Left ventricle myocardium inferior (tissue), 1 donor: ENCODE data around the gene PDHX. TPM values are rescaled to one million over a fixed set of nuclear protein-coding genes. Genes with fewer than 3 reads are reported as not detected.

Experiments used
- DNase-seq: peaks from one replicate; pipeline ENCODE4 v3.0.0-alpha.2; 2020
- H3K27ac ChIP-seq: fragments of 200-600 bp; replicated peaks from 2 replicates; pipeline ENCODE4 v1.8.0; 2021
- H3K27me3 ChIP-seq: fragments of 200-600 bp; 2 replicates; pipeline ENCODE4 v1.8.0; 2021; ENCODE audit warnings: low read depth
- H3K36me3 ChIP-seq: fragments of 200-600 bp; 2 replicates; pipeline ENCODE4 v1.8.0; 2021
- H3K4me1 ChIP-seq: fragments of 200-600 bp; 2 replicates; pipeline ENCODE4 v1.8.0; 2021
- H3K4me3 ChIP-seq: fragments of 200-600 bp; 2 replicates; pipeline ENCODE4 v1.8.0; 2021; ENCODE audit warnings: mild to moderate bottlenecking, moderate library complexity
- H3K9me3 ChIP-seq: fragments of 200-600 bp; replicated peaks from 2 replicates; pipeline ENCODE4 v1.8.0; 2021
- CTCF ChIP-seq: fragments of 200-600 bp; IDR thresholded peaks from 2 replicates; pipeline ENCODE4 v1.8.0; 2021; ENCODE audit warnings: antibody characterized with exemption, mild to moderate bottlenecking, borderline replicate concordance
- intact Hi-C: fragments of 100-400 bp; cut with micrococcal nuclease; formaldehyde crosslinking; loops from one replicate; pipeline ENCODE4 v1.11.0; 2022
- total RNA-seq: library from RNA; stranded (reverse); fragmentation: NEBNext Ultra II Directional; extraction: Animal tissue kit (Norgen Biotek cat#: 25700); gene quantifications from one replicate; pipeline ENCODE4 v1.2.1, GENCODE V29; 2021
- donor health status: DM: no; HTN: yes; CAD: no; lungs with severe emphysema.

PDHX gene
- total RNA-seq, 1 donor from 2014 or later = 157 TPM

GRCh38 chr11:34972366-34972765, 55.9 kb downstream of the PDHX start:
- DNase-seq = no peak
- H3K36me3 ChIP-seq = peaks cover 41% of the 10 kb centered on the region
- H3K27me3 ChIP-seq = no peaks in the 10 kb centered on the region
- no peak overlapping the region for H3K27ac ChIP-seq
- peaks cover 13% of the 10 kb centered on the region for H3K4me1 ChIP-seq
- no peaks in the 10 kb centered on the region for H3K9me3 ChIP-seq
- intact Hi-C loops = no loop called here
- no peak for TF ChIP-seq CTCF
- H3K4me3 ChIP-seq = no peak overlapping the region

GRCh38 chr11:34972892-34973291, 56.5 kb downstream of the PDHX start:
- Histone ChIP-seq H3K9me3 (no peaks in the 10 kb centered on the region), H3K27me3 (no peaks in the 10 kb centered on the region), H3K27ac (no peak overlapping the region), H3K4me3 (no peak overlapping the region), H3K4me1 (peaks cover 19% of the 10 kb centered on the region), H3K36me3 (peaks cover 36% of the 10 kb centered on the region)
- no peak for TF ChIP-seq CTCF
- DNase-seq = no peak
- intact Hi-C loops = no loop called here

GRCh38 chr11:34975482-34975881, 59.1 kb downstream of the PDHX start:
- no peak for TF ChIP-seq CTCF
- no peak overlapping the region for H3K4me3 ChIP-seq
- H3K9me3 ChIP-seq = no peaks in the 10 kb centered on the region
- H3K4me1 ChIP-seq = peaks cover 19% of the 10 kb centered on the region
- DNase-seq = no peak
- H3K36me3 ChIP-seq = peaks cover 33% of the 10 kb centered on the region
- no peak overlapping the region for H3K27ac ChIP-seq
- H3K27me3 ChIP-seq = no peaks in the 10 kb centered on the region
- intact Hi-C loops = no loop called here

- intact Hi-C loops = no loop called here
- Histone ChIP-seq H3K4me3 (no peak overlapping the region), H3K27ac (no peak overlapping the region), H3K4me1 (peaks cover 16% of the 10 kb centered on the region), H3K36me3 (peaks cover 28% of the 10 kb centered on the region), H3K27me3 (no peaks in the 10 kb centered on the region), H3K9me3 (no peaks in the 10 kb centered on the region)
- no peak for DNase-seq
- no peak for TF ChIP-seq CTCF
Observed at GRCh38 chr11:34976496-34977088, 60.2 kb downstream of the PDHX start.

- no peak overlapping the region for H3K27ac ChIP-seq
- no peaks in the 10 kb centered on the region for H3K27me3 ChIP-seq
- H3K4me1 ChIP-seq = peaks cover 16% of the 10 kb centered on the region
- no peak for DNase-seq
- intact Hi-C loops = no loop called here
- no peak for TF ChIP-seq CTCF
- no peaks in the 10 kb centered on the region for H3K9me3 ChIP-seq
- H3K36me3 ChIP-seq = peaks cover 21% of the 10 kb centered on the region
- no peak overlapping the region for H3K4me3 ChIP-seq
Observed at GRCh38 chr11:34977089-34977912, 60.9 kb downstream of the PDHX start.
